Central memory CD4-positive, alpha-beta T cell (primary cell): Measurements from ENCODE around the gene TRAPPC8.
"Not testable (repeated sequence)": the region's sequence is repeated elsewhere in the genome, so short reads cannot be mapped to it uniquely, and the experiment has no call there.

ENCODE experiments used
- DNase-seq: peaks from one replicate; pipeline ENCODE4 v3.0.0; 2022

The TRAPPC8 gene

DNA sequence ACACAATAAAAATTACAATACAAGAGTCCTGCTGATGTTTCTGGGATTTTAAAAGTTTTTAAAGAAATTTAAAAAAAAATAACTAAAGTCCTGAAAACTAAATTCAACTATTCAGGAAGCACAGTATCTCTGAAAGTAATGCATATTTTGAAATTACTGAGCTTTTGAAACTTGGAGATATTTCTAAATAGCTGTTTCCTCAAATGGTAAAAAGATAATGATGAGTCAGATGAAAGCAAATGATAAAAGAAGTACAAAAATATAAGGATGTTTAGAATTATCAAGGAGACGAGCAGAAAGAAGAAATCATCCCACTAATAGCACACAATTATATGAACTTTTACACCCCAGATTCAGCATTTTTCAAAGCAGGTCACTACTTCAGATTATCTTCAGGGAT lies 92.1 kb downstream of the TRAPPC8 start:
- DNase-seq = no peak

DNA sequence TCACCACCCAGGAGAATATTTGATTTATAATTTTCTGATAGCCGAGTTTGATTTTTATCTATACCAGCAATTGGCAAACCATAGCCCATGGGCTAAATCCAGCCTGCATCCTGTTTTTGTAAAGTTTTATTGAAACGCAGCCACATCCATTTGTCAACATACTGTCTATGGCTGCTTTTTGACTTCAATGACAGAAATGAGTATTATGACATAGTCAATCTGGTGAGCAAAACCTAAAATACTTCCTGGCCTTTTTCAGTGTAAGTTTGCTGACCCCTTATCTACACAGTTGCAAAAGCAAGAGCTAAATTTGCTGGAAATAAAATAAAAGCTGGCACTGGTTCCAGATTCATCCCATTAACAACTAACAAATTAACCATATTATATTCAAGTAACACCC lies 102.4 kb downstream of the TRAPPC8 start:
- no peak for DNase-seq

DNA sequence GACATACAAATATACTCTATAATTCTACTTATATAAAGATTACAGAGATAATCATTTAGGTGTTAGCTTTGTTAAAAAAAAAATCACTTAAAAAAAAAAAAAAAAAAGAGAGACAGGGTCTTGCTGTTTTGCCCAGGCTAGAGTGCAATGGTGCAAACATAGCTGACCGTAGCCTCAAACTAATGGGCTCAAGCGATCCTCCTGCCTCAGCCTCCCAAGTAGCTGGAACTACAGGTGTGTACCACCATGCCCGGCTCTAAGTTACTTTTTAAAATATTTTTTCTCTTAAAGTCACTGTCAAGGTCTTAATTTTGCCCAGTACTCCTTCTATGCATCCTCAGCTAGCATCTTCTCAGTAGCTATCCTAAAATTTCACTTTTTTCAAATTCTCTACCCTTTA lies 105.0 kb downstream of the TRAPPC8 start:
- no peak for DNase-seq

DNA sequence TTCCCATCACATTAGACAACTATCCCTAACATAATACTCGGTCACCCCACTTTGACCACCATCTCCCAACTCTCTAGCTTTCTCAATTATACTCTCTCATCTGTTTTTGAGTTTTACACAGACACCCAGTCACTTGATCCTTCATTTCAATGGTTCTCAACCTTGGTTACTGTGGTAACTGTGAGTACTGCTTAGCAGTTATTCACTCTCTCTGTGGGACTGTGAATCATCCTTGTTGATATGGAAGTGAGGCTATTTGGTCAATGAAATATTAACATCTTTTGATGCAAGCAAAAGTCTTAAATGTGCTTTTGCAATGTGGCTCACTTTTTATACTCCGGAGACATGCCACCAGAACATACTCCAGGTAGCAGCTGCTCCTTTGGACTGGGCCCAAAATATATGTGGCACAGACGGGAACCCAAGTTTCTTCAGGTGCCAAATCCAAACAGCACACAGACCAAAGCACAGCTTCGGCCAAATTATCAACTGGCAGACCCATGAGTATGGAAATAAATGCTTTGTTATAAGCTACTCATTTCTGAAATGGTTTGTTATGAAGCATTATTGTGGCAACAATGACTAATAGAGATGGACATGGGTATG lies 107.3 kb downstream of the TRAPPC8 start:
- no peak for DNase-seq

DNA sequence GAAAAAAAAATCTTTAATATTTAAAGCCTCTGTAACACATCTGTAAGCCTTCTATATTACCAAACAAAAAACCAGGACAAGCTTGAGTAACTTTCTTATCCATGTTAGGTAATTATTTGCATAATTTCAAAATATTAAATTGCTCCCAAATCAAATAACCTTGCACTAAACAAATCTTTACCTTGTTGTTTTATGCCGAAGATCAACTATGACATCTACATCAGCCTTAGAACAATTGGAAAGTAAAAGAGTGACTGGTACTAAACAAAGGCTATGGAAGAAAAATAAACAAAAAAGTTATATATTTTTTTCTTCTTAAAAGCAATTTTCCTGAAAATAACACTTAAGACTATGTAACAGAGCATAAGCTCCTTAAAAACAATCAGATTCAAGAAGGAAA lies 111.0 kb downstream of the TRAPPC8 start:
- DNase-seq = no peak

DNA sequence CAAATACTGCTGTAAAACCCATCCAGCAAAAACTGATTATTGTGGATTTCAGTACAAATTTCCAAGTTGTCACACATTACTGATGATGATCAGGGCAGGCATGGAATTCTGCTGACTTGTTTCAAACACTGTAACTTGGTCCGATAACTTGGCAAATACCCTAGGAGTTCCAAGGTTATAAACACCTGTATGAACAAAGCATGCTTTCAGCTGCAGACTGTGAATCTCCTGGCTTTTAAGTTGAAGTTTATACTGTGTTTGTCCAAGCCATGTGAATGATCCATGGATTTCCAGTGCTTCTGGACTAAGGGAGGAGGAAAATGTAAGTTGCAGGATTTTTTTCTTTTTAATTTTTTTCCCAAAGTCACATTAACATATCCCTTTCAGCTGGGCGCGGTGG lies 112.2 kb downstream of the TRAPPC8 start:
- no peak for DNase-seq

DNA sequence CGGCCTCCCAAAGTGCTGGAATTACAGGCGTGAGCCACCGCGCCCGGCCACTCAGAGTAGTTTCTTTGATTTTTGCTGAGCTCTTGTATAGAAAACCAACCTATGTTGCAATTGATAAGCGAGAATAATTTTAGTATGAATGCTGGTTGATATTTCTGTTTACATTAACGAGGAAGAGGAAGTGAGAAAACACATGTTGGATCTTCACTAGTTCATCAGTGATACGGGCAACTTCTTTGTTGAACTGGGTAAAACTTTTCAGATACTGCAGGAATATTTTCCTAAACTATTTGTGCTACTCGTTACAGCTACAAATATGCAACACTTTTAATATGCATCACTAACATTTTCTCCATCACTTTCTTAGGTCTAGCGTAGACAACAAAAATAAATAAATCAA lies 114.3 kb downstream of the TRAPPC8 start:
- DNase-seq = no peak

DNA sequence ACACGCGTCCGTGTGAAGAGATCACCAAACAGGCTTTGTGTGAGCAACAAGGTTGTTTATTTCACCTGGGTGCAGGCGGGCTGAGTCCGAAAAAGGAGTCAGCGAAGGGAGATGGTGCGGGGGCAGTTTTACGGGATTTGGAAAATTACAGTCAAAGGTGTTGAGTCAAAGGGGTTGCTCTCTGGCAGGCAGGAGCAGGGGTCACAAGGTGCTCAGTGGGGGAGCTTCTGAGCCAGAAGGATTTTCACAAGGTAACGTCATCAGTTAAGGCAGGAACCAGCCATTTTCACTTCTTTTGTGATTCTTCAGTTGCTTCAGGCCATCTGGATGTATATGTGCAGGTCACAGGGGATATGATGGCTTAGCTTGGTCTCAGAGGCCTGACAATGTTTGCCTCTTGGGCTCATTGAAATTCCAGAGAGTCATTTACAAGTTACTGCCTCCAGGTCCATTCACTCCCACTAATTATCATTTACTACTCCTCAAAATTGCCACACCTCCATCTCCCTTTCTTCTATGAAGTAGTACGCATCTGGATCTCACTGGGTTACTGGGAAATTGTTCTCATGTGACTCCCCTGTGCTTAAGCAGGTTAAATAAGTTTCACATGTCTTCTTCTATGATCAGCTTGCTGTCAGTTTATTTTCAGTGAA lies 116.1 kb downstream of the TRAPPC8 start:
- DNase-seq = not testable (repeated sequence)

DNA sequence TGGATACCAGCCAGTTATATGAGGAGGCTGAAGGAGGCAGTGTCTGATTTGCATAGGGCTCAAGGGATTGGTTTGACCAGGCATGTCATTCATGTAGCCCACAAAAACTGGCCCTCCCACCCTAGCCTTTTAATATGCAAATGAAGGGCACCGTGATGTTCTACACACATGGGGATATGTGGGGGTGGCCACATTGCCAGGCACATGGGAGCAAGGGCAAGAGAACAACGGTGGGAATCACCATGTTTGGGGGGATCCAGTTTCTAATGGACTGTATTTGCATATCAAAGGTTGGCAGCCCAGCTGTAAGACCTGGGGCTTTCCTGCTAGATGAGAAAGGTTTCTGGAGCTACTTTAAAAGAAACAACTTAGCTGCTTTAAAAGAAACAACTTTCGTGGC lies 117.2 kb downstream of the TRAPPC8 start:
- DNase-seq = no peak

DNA sequence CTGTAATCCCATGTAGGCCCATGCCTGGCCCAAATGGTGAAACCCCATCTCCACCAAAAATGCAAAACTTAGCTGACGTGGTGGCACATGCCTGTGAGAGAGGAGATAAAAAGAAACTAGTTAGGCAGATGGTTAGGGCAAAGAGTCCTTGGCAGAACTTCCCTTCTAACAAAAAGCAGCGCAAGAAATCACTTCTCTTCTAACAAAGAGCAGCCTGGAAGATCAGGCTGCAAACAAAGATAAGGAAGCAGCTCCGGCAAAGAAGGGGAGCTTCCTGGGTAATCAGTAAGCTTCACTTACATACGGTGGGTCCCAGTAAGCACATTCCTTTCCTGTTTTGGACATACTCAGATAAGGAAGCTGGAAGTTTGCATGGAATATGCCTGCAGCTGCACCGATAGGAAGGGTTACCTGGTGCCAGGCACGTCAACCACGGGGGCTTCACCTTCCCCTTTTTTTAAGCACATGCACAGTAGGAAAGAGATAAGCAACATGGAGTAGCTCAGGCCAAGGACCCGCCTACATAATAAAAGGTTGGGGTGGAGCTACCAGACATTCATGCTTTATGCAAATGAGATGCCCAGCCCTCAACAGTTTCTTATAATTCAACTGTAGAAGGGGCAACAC lies 121.3 kb downstream of the TRAPPC8 start:
- DNase-seq = no peak

DNA sequence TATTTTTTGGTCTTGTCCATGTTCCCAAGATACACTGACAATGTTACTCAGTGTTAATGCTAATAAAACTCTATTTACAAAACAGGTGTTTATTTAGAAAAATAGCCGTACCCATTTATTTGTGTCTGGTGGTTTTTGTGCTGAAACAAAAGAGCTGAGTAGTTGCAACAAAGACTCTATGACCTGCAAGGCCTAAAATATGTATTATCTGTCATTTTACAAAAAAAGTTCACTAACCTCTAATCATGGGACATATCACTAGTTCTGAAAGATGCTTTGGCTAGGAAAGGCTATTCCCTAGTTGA lies 123.1 kb downstream of the TRAPPC8 start:
- DNase-seq = no peak

DNA sequence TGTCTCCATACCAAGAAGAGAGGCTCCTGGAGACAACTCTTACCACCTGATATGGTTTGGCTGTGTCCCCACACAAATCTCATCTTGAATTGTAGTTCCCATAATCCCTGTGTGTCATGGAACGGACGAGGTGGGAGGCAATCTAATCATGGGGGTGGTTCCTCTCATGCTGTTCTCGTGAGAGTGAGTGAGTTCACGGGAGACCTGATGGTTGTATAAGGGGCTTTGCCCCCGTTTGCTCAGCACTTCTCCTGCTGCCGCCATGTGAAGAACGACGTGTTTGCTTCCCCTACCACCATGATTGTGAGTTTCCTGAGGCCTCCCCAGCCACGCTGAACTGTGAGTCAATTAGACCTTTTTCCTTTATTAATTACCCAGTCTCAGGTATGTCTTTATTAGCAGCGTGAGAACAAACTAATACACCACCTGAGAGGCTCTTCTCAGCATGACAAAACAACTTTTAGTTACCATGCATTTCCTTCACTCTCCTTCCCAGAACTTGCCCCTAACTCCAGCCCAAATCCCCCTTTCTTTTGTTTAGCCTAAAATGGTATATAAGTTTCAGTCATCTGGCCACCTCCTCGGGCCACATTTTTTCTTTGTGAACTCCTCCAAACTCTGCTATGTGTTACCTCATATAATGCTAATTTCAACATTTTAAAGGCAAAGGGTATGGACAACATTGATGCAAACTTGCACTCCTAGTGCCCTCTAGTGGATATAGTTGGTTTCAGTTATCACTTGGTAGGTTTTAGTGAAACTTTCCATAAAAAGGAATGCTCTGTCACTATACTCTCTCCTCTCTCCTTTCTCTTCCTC lies 123.6 kb downstream of the TRAPPC8 start:
- DNase-seq = peak; percentile 3

DNA sequence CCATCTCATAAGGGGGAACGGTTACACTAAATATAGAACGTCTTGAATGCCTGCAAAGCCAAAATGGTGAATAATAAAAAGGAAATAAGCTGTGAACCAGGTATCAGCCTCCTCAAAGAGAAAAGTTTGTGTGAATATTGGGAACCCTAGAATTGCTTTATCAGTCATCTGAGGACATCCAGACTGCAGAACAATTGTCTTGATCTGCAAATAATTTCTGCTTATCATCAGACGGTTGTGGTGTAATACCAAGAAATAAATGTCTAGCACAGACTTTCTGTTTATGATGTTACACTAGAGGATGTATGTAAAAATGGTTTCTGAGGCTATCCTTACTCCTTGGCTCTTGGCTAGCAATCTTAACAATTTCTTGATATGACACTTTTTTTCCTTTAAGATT lies 128.8 kb downstream of the TRAPPC8 start:
- DNase-seq = no peak

DNA sequence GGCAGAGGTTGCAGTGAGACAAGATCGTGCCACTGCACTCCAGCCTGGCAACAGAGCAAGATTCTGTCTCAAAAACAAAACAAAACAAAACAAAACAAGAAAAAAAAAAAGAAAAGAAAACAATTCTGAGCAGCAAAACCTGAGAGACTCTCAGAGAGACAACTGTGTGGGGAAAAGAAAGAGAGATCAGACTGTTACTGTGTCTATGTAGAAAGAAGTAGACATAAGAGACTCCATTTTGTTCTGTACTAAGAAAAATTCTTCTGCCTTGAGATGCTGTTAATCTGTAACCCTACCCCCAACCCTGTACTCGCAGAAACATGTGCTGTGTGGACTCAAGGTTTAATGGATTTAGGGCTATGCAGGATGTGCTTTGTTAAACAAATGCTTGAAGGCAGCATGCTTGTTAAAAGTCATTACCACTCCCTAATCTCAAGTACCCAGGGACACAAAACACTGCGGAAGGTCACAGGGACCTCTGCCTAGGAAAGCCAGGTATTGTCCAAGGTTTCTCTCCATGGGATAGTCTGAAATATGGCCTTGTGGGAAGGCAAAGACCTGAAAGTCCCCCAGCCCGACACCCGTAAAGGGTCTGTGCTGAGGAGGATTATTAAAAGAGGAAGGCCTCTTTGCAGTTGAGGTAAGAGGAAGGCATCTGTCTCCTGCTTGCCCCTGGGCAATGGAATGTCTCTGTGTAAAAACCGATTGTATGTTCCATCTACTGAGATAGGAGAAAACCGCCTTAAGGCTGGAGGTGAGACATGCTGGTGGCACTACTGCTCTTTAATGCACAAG lies 132.4 kb downstream of the TRAPPC8 start:
- not testable (repeated sequence) for DNase-seq

DNA sequence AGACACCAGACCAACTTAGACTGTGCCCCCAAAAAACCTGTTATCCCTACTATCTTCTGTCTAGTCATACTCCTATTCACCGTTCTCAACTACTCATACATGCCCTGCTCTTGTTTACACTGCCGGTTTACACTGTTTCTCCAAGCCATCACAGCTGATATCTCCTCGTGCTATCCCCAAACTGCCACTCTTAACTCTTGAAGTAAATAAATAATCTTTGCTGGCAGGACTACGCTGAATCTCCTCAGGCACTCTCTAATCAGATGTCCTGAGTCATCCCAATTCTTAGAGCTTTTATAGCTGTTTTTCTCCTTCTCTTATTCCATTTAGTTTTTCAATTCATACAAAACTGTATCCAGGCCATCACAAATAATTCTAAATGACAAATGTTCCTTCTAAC lies 133.9 kb downstream of the TRAPPC8 start:
- DNase-seq = not testable (repeated sequence)

DNA sequence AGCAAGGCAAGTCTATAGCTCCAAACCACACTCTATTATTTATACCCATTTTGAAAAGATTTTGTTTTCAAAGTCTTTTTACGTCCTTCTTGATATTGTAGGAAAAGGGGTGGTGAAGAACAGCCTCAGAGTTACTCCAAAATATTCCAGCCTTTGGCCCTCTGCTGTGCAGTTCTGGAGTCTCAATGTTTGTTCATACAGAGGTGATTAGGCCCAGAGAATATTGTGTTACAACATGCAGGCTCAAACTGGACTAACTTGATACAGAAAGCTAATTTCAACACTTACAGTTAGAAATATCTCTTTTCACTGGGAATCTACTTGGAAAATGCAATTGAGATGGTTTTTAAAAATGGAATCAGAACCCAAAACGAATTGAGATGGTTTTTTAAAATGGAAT lies 141.8 kb downstream of the TRAPPC8 start:
- no peak for DNase-seq

DNA sequence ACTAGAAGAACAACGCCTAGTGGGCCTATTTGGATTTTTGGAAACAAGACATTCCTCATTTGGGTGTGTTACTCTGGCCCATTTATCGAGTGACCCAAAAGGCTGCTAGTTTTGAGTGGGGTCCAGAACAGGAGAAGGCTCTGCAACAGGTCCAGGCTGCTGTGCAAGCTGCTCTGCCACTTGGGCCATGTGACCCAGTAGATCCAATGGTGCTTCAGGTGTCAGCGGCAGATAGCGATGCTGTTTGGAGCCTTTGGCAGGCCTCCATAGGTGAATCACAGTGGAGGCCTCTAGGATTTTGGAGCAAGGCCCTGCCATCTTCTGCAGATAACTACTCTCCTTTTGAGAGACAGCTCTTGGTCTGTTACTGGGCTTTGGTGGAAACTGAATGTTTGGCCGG lies 143.7 kb downstream of the TRAPPC8 start:
- not testable (repeated sequence) for DNase-seq

DNA sequence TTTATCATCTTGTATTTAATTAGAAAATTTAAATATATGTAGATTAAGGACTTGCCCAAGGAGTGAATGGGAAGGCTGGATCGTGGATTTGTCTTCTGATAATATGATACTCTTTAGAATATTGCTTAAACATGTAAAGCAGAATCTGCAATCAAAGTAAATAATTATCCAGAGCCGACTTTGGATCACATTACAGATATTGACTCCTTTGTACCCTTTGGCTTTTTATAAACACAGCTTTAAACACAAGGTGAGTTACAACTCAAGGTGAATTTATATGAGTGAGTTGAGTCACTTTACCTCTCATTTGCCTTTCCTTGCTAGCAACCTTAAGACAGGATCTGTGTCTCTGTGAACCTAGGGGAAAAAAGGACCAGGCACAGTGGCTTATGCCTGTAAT lies 144.5 kb downstream of the TRAPPC8 start:
- no peak for DNase-seq

DNA sequence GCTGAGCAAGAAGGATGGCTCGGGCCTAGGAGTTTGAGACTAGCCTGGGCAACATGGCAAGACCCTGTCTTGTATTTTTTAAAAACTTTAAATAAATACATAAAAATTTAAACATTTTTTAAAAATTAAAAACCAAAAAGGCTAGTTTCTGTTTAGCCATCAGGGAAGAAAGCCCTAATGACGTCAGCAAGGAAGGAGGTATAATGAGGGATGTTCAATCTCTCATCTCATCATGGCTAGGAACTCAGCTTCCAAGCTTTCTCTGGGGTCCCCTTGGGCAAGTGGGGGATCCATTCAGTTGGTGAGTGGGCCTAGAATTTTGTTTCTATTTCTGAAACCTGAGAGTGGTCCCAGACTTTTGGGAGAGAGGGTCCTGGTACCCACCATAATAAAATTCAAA lies 147.2 kb downstream of the TRAPPC8 start:
- DNase-seq = no peak

DNA sequence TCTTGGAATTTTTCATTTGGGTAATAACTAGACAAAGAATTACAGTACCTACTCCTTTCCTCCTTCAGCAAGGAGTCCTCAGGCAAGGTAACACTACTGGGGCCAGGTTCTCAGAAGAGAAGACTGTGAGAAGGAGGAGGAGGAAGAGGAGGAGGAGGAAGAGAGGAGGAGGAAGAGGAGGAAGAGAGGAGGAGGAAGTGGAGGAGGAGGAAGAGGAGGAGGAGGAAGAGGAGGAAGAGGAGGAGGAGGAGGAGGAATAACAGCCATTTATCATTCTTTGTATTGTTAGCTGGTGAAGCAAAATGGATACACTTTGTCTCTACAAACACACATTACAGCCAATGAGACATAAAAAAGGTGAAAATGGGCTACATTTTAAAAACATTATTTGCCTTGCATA lies 149.4 kb downstream of the TRAPPC8 start:
- no peak for DNase-seq

DNA sequence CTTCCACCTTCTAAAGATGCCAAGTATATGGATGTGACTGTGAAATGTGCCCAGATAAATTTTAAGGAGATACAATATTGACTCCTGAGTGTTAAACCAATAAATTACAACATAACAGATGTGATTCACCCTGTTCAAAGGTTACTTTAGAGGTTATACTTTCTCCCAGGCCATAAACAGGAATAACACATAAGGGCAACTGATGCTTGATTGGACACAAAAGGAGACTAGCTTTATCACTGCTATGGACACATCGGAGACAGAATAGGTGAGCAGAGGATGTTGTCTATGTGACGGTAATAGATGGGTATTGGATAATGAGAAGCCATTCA lies 150.4 kb downstream of the TRAPPC8 start:
- DNase-seq = no peak

DNA sequence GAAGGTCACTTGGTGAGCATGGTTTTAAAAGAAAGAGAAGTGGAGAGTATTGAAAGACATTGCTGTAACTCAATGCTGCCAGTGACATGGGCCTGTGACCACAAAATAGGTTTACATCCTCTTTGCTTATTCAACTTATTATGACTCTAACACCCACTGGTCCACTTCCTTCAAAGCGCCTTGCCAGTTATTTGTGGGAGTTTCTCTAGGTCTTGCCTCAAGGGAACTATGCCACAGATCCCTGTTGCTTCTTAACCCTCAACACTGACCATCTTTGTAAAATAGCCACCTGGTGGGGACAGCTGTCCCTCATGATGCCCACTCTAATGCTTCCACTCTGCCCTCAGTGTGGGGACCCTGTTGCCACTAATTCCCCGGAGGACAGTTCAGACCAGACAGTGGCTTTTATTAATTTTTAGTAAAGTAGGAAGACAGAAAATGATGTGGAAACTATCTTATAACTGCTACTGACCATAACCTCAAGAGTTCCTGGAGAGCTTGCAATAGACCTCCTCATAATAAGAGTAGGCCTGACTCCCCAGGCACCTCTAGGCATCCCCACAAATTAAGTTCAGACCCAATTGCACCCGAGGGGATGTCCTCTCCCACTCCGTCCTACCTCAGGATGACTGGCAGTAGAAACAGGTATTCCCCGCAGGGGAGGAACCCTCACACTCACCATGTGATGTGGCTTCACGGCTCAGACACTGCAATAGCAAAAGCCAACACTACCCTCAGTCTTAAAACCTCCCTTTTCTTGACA lies 150.9 kb downstream of the TRAPPC8 start:
- no peak for DNase-seq
